Measurements from ENCODE around the gene KRTAP5-2. TPM values are rescaled to one million over a fixed set of nuclear protein-coding genes. Genes with fewer than 3 reads are reported as not detected.
"Not testable (repeated sequence)": the region's sequence is repeated elsewhere in the genome, so short reads cannot be mapped to it uniquely, and the experiment has no call there.

KRTAP5-2 gene
- total and polyA plus RNA-seq, 3 experiments from 2014 or later: 0.46 TPM; not detected in 2

DNA sequence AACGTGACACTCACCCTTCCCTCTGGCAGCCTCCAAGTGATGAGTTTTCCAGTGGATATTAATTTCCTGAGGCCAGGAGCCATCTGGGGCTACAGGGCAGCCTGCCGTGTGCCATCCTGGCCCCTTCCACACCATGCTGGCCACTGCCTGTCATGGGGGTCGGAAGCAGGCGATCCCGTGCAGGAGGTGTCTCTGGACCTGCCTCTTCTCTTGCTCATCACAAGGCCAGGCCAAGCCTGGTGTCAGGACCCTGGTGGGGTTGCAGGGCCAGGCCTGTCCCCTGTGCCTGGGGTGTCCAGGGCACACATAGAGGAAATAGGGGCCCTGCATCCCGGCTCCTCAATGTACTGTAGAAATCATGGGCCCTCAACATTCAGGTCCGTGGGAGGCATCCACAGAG lies 6.6 kb upstream of the KRTAP5-2 start:
- Mint-ChIP-seq H3K27ac (no peak overlapping the region), H3K27me3 (peaks cover 22 to 50% of the 10 kb centered on the region in 2 donors), H3K36me3 (no peaks in the 10 kb centered on the region), H3K4me1 (peaks cover 5 to 9% (median 8%) of the 10 kb centered on the region in 3 donors), H3K4me3 (no peak overlapping the region), H3K9me3 (peaks cover 0 to under 1% (median 0%) of the 10 kb centered on the region in 5 donors)
- H3K4me3 ChIP-seq (ENCODE audit: low read length): no peak overlapping the region
- no peaks in the 10 kb centered on the region for H3K36me3 ChIP-seq (ENCODE audit: insufficient read depth, low read length)
- H3K4me1 ChIP-seq (ENCODE audit: insufficient read depth, low read length): no peaks in the 10 kb centered on the region
- no peaks in the 10 kb centered on the region for H3K27me3 ChIP-seq (ENCODE audit: insufficient read depth, low read length, poor library complexity, severe bottlenecking)
- H3K9me3 ChIP-seq (ENCODE audit: low read length): no peaks in the 10 kb centered on the region
- DNase-seq: no peak
- ChIA-PET CTCF (interaction anchor here (1.0 kb wide), 1 partner anchor 11 kb away, joined by 3 read pairs; no protein-coding TSS in a partner anchor), POLR2A (no interaction called here)
- H3K27ac ChIP-seq (ENCODE audit: low read depth, low read length): no peak overlapping the region

DNA sequence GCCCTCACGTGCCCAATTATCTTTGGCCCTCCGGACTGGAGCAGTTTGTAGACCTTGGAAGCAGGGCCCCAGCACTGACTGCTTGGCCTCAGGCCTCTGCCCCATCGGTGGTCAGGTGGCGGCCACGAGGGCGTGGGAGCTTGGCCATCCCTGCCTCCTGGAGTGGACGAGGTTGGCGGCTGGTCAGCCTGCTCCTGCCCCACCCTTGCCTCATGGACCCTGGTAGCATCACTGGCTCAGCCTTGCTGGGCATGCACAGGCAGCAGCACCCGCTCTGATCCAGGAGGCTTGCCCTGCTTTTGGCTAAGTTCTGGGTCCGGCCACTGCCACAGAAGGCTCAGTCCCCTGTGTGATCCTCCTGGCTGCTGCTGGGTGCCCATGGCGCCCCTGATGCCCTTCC lies 6.1 kb upstream of the KRTAP5-2 start:
- no peak overlapping the region for H3K4me3 Mint-ChIP-seq
- ChIA-PET CTCF (no interaction called here), POLR2A (no interaction called here)
- H3K27ac ChIP-seq (ENCODE audit: low read depth, low read length): no peak overlapping the region
- H3K27ac Mint-ChIP-seq: peak overlapping the region in 1 of 8 donors; percentile 29
- H3K36me3 ChIP-seq (ENCODE audit: insufficient read depth, low read length): no peaks in the 10 kb centered on the region
- peaks cover 25 to 55% of the 10 kb centered on the region in 2 donors for H3K27me3 Mint-ChIP-seq
- H3K36me3 Mint-ChIP-seq: no peaks in the 10 kb centered on the region
- no peaks in the 10 kb centered on the region for H3K4me1 ChIP-seq (ENCODE audit: insufficient read depth, low read length)
- H3K9me3 ChIP-seq (ENCODE audit: low read length): no peaks in the 10 kb centered on the region
- H3K4me1 Mint-ChIP-seq: peaks cover 5 to 9% (median 8%) of the 10 kb centered on the region in 3 donors
- H3K27me3 ChIP-seq (ENCODE audit: insufficient read depth, low read length, poor library complexity, severe bottlenecking): no peaks in the 10 kb centered on the region
- peaks cover 0 to 2% (median 0%) of the 10 kb centered on the region in 5 donors for H3K9me3 Mint-ChIP-seq
- no peak for DNase-seq
- no peak overlapping the region for H3K4me3 ChIP-seq (ENCODE audit: low read length)

DNA sequence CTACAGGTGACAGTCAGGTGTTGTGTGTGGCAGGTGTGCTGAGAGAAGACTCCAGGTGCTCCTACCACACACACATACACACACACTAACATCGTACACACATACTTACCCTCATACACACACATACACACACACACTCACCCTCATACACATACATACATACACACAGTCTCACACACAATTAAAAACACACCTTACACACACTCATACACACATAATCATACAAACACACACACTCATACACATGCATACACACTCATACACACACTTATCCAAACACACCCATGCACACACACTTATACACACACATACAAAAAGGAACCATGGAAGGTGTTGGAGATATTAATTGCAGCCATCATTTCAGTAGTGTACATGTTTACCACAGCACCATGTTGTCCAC lies 5.5 kb upstream of the KRTAP5-2 start:
- Mint-ChIP-seq H3K27me3 (peaks cover 25 to 60% of the 10 kb centered on the region in 2 donors), H3K9me3 (peaks cover 0 to 2% (median 0%) of the 10 kb centered on the region in 5 donors), H3K36me3 (peaks cover 0 to 3% (median 0%) of the 10 kb centered on the region in 3 donors), H3K27ac (no peak overlapping the region), H3K4me3 (no peak overlapping the region), H3K4me1 (peaks cover 7 to 9% (median 8%) of the 10 kb centered on the region in 3 donors)
- Histone ChIP-seq H3K9me3 (ENCODE audit: low read length) (no peaks in the 10 kb centered on the region), H3K36me3 (ENCODE audit: insufficient read depth, low read length) (no peaks in the 10 kb centered on the region), H3K27me3 (ENCODE audit: insufficient read depth, low read length, poor library complexity, severe bottlenecking) (no peaks in the 10 kb centered on the region), H3K27ac (ENCODE audit: low read depth, low read length) (no peak overlapping the region), H3K4me3 (ENCODE audit: low read length) (no peak overlapping the region), H3K4me1 (ENCODE audit: insufficient read depth, low read length) (no peaks in the 10 kb centered on the region)
- DNase-seq: no peak
- CTCF ChIA-PET: no interaction called here
- POLR2A ChIA-PET: no interaction called here

DNA sequence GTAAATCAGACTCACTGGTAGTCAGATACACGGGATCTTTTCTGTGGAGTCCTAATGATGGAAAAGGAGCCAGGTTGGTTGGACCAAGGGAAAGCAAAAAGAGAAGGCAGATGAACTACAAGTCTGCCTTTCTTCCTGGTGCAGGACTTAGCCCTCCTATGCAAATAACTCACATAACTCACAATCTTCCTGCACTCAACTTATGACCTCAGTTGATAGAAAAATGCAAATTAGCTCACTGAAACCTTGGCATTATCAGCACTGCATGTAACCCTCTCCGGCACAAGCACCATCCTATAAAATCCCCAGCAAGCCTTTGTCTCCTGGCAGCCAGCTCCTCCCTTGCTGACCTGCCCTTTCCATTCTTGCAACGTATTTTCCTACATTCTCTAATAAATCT lies 3.6 kb upstream of the KRTAP5-2 start:
- CTCF ChIA-PET; H3K36me3 Mint-ChIP-seq; H3K4me1 Mint-ChIP-seq; H3K27me3 ChIP-seq (ENCODE audit: insufficient read depth, low read length, poor library complexity, severe bottlenecking); H3K9me3 ChIP-seq (ENCODE audit: low read length); H3K36me3 ChIP-seq (ENCODE audit: insufficient read depth, low read length); POLR2A ChIA-PET; H3K9me3 Mint-ChIP-seq; H3K4me3 Mint-ChIP-seq; H3K27ac ChIP-seq (ENCODE audit: low read depth, low read length); DNase-seq; H3K4me3 ChIP-seq (ENCODE audit: low read length); H3K4me1 ChIP-seq (ENCODE audit: insufficient read depth, low read length): not testable (repeated sequence)
- Mint-ChIP-seq H3K27me3 (peaks cover 27 to 64% of the 10 kb centered on the region in 2 donors), H3K27ac (peak overlapping the region in 1 of 8 donors; percentile 63)

DNA sequence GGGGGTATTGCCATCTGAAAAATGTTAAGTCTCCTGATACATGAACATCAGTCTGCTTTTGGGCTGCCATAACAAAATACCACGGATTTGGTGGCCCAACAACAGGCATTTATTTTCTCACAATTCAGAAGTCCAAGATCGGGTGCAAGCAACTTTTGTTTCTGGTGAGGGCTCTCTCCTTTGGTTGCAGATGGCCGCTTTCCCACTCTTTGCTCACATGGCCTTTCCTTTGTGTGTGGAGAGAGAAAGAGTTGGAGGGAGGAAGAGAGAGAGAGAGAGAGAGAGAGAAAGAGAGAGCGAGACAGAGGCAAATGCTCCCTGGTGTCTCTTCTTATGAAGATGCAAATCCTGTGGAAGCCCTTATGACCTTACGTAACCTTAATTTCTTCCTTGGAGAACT lies 2.5 kb upstream of the KRTAP5-2 start:
- CTCF ChIA-PET: no interaction called here
- H3K4me3 ChIP-seq (ENCODE audit: low read length): no peak overlapping the region

DNA sequence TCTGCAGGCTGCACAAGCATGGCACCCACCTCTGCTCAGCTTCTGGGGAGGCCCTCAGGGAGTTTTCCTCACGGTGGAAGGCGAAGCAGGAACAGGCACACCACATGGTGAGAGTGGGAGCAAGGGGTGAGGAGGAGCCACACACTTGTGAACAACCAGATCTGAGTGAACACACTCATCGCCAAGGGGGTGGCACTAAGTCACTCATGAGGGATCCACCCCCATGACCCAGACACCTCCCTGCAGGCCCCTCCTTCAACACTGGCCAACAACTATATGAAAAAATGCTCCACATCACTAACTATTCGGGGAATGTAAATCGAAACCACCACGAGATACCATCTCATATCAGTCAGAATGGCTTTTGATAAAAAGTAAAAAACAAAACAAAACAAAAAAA lies 722 bp upstream of the KRTAP5-2 start:
- Histone ChIP-seq H3K9me3 (ENCODE audit: low read length) (no peaks in the 10 kb centered on the region), H3K4me1 (ENCODE audit: insufficient read depth, low read length) (peaks cover 4% of the 10 kb centered on the region), H3K27ac (ENCODE audit: low read depth, low read length) (no peak overlapping the region), H3K4me3 (ENCODE audit: low read length) (no peak overlapping the region), H3K27me3 (ENCODE audit: insufficient read depth, low read length, poor library complexity, severe bottlenecking) (no peaks in the 10 kb centered on the region), H3K36me3 (ENCODE audit: insufficient read depth, low read length) (no peaks in the 10 kb centered on the region)
- DNase-seq: peak in 1 of 5 donors; percentile 3
- peaks cover 0 to 4% (median 0%) of the 10 kb centered on the region in 3 donors for H3K36me3 Mint-ChIP-seq
- H3K27ac Mint-ChIP-seq: peak overlapping the region in 1 of 8 donors; percentile 74
- ChIA-PET POLR2A (no interaction called here), CTCF (no interaction called here)
- H3K27me3 Mint-ChIP-seq: peaks cover 25 to 75% of the 10 kb centered on the region in 2 donors
- H3K4me1 Mint-ChIP-seq: peaks cover 8 to 10% (median 9%) of the 10 kb centered on the region in 3 donors
- H3K4me3 Mint-ChIP-seq: no peak overlapping the region
- H3K9me3 Mint-ChIP-seq: peaks cover 0 to 2% (median 0%) of the 10 kb centered on the region in 5 donors

More for the DNA sequence above, 2.5 kb upstream of the KRTAP5-2 start:
- peaks cover 2% of the 10 kb centered on the region for H3K4me1 ChIP-seq (ENCODE audit: insufficient read depth, low read length)
- no peak overlapping the region for H3K27ac ChIP-seq (ENCODE audit: low read depth, low read length)
- H3K36me3 ChIP-seq (ENCODE audit: insufficient read depth, low read length): no peaks in the 10 kb centered on the region
- Mint-ChIP-seq H3K4me1 (peaks cover 3 to 4% (median 4%) of the 10 kb centered on the region in 3 donors), H3K27ac (peak overlapping the region in 1 of 8 donors; percentile 74), H3K4me3 (no peak overlapping the region), H3K9me3 (peaks cover 0 to 2% (median 0%) of the 10 kb centered on the region in 5 donors), H3K27me3 (peaks cover 22 to 66% of the 10 kb centered on the region in 2 donors), H3K36me3 (peaks cover 0 to 4% (median 0%) of the 10 kb centered on the region in 3 donors)
- no peaks in the 10 kb centered on the region for H3K27me3 ChIP-seq (ENCODE audit: insufficient read depth, low read length, poor library complexity, severe bottlenecking)
- DNase-seq: no peak
- POLR2A ChIA-PET: no interaction called here
- H3K9me3 ChIP-seq (ENCODE audit: low read length): no peaks in the 10 kb centered on the region

DNA sequence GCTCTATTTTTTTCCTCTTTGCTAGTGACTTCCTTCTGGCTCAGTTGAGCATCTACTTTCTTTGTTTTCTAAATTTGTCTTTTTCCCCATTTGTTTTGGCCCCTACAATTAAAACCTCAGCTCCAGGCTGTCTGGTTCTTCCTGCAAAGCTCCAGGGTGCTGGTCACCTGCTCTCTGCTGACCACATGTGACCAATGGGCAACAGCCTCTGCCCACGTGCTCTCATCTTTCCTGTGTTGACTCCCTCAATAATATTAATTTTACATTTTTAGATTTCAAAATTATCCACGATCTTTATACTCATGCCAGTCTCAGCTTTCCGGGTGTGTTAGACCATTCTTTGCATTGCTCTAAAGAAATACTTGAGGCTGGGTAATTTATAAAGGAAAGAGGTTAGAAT lies 312 bp upstream of the KRTAP5-2 start:
- H3K27ac Mint-ChIP-seq: peak overlapping the region in 1 of 8 donors; percentile 73
- POLR2A ChIA-PET; CTCF ChIA-PET; H3K27ac ChIP-seq (ENCODE audit: low read depth, low read length); DNase-seq; H3K9me3 Mint-ChIP-seq; H3K4me1 ChIP-seq (ENCODE audit: insufficient read depth, low read length); H3K4me3 Mint-ChIP-seq; H3K9me3 ChIP-seq (ENCODE audit: low read length); H3K36me3 Mint-ChIP-seq; H3K4me1 Mint-ChIP-seq; H3K36me3 ChIP-seq (ENCODE audit: insufficient read depth, low read length); H3K27me3 ChIP-seq (ENCODE audit: insufficient read depth, low read length, poor library complexity, severe bottlenecking); H3K4me3 ChIP-seq (ENCODE audit: low read length): not testable (repeated sequence)
- H3K27me3 Mint-ChIP-seq: peaks cover 23 to 72% of the 10 kb centered on the region in 2 donors

DNA sequence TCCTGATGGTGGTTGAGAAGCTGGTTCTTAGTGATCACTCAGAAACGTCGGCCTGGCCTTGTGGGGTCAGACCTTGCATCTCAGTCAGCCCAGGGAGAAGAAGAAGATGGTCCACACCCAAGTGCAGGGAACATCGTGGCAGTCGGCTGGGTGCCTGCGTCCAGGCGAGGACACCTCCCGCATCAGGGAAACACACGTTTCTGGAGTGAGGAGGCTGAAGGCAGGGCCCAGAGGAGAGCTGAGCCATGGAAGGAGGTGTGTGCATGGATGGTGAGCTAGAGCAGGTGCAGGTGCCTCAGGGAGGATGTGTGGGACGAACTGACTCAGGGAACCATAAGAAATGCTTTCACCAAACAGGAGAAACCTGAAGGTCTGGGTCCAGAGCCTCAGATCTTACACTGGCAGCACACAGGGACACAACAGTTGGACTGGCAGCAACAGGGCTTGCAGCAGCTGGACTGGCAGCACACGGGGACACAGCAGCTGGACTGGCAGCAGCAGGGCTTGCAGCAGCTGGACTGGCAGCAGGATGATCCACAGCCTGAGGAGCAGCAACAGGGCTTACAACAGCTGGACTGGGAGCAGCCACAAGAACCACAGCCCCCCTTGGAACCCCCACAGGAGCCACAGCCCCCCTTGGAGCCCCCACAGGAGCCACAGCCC lies 632 bp downstream of the KRTAP5-2 start:
- DNase-seq: no peak
- Histone ChIP-seq H3K36me3 (ENCODE audit: insufficient read depth, low read length) (no peaks in the 10 kb centered on the region), H3K4me3 (ENCODE audit: low read length) (no peak overlapping the region), H3K27me3 (ENCODE audit: insufficient read depth, low read length, poor library complexity, severe bottlenecking) (no peaks in the 10 kb centered on the region), H3K9me3 (ENCODE audit: low read length) (no peaks in the 10 kb centered on the region), H3K27ac (ENCODE audit: low read depth, low read length) (no peak overlapping the region), H3K4me1 (ENCODE audit: insufficient read depth, low read length) (peaks cover 4% of the 10 kb centered on the region)
- ChIA-PET POLR2A (no interaction called here), CTCF (interaction anchor here (1.2 kb wide), 1 partner anchor 51 kb away, joined by 4 read pairs; no protein-coding TSS in a partner anchor)
- H3K4me3 Mint-ChIP-seq: no peak overlapping the region
- peaks cover 19 to 71% of the 10 kb centered on the region in 2 donors for H3K27me3 Mint-ChIP-seq
- H3K9me3 Mint-ChIP-seq: peaks cover 0 to 2% (median 0%) of the 10 kb centered on the region in 5 donors
- peak overlapping the region in 1 of 8 donors; percentile 82 for H3K27ac Mint-ChIP-seq
- H3K36me3 Mint-ChIP-seq: peaks cover 0 to 4% (median 0%) of the 10 kb centered on the region in 3 donors
- peaks cover 8 to 10% (median 9%) of the 10 kb centered on the region in 3 donors for H3K4me1 Mint-ChIP-seq
